ENCODE data around the gene KLHDC3.
"Not testable (repeated sequence)": the region's sequence is repeated elsewhere in the genome, so short reads cannot be mapped to it uniquely, and the experiment has no call there.

The KLHDC3 gene

DNA sequence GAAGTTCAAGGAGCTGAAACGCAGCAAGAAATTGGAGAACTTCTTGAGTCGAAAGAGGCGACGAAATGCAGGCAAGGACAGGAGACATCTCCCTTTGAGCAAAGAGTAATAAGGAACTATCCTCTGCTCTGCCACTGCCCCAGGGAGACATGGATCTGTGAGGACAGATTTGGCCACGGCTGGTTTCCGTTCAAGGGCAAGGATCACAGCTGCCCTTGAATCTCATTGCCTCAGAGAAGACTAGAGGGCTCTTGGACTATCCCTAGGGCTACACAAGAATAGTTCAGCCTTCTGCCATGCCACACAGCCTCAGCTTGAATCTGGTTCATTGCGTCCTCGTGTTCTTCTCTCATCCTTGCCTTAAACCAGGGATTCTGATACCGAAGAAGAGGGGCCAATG is 15.1 kb downstream of the KLHDC3 start:
- no peak for DNase-seq (ENCODE audit: low spot score)

DNA sequence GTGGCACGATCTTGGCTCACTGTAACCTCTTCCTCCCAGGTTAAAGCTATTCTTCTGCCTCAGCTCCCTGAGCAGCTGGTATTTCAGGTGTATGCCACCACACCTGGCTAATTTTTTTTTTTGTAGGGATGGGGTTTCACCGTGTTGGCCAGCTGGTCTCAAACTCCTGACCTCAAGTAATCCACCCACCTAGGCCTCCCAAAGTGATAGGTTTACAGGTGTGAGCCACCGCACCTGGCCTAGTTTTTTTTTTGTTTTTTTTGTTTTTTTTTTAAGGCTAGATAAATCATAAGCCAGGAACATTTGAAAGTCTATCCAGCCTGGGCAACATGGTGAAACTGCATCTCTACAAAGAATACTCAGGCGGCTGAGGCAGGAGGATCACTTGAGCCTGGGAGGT is 18.3 kb downstream of the KLHDC3 start:
- DNase-seq (ENCODE audit: low spot score): no peak

DNA sequence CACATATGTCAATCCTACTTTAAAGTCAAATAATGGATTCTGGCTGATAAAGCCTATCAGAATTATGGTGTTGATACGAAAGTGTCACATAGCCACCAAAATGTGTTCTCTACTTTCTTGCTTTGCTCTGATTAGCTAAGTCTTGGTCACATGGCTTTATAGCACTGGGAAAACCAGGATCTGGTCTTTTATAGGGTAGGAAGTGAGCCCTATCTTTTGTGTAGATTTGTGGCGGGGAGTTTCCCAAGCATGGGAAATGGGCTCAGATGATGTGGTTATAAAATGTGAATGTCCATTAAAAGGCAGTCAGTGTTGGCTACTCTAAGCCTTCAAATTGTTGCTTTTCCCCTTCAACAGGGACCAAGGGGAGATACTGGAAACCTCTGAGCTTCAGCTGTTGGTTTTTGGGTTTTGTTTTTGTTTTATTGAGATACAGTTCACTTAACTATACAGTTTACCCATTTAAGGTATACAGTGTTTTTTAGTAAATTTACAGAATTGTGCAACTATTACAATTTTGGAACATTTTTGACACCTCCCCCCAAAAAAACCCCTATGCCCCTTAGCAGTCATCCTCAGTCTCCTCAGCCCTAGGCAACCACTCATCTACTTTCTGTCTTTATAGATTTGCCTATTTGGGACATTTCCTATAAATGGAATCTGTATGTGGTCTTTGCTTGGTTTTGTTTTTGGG is 19.6 kb downstream of the KLHDC3 start:
- DNase-seq (ENCODE audit: low spot score): no peak

DNA sequence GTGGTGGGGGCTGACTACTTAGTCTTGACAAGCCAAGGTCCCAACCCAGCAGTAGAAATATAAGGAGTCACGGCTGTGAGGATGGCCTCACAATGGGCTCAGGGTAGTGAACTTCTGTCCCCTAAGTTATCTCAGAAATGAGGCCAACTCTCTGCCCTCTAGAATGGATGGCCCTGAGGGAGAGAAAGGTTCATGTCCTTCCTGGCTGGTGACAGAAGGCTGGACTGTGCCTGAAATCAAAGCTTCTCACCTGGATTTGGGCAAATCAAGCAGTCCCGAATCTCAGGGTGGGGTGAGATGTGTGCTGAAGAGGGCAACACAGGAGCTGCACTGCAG is 20.1 kb downstream of the KLHDC3 start:
- no peak for DNase-seq (ENCODE audit: low spot score)

DNA sequence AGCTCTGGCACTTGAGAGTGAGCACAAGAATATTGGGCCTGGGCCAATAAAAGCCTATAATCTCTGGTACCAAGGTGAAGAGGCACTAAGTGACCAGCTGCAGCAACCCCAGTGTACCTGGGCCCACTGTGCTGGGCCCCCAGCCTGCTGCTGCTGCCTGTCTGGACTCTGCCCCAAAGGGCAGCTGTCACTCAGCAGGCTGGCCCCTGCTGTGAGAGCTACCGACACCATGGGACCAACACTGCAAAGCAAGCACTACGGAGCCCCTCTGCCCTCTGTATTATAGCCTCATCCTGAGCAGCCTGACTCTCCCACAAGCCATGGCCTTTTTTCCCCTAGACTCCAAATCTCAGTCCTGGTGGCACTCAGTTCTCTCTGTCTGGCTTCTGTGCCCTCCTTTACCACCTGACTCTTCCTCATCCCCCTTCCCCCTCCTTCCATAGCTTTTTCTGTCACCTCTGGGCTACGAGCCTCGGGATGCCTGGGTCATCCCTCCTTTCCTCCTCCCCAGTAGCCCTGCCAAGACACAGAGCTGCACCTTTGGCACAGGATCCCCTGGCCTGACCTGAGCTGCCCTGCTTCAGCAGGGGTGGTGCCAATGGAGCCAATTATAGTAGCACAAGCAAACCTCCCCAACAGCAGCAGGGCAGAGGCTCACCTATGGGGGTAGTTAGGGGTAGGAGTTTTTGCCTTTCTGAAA is 21.6 kb downstream of the KLHDC3 start:
- DNase-seq (ENCODE audit: low spot score): no peak

DNA sequence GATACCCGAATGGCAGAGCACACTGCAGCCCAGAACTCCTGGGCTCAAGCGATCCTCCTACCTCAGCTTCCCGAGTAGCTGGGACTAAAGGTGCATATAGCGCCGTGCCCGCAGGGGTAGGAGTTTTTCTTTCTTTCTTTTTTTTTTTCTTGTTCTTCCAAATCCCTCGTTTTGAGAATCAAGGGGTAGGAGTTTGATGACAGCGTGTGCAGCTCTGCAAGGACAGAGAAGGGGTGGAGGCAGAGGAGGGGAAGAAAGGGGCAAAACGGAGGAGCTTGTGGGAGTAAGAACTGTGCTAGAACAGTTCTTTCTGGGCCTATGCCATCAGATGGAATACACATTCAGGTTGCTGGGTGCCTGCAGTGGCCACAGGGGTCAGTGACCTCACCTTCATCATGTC is 22.7 kb downstream of the KLHDC3 start:
- DNase-seq (ENCODE audit: low spot score): no peak

DNA sequence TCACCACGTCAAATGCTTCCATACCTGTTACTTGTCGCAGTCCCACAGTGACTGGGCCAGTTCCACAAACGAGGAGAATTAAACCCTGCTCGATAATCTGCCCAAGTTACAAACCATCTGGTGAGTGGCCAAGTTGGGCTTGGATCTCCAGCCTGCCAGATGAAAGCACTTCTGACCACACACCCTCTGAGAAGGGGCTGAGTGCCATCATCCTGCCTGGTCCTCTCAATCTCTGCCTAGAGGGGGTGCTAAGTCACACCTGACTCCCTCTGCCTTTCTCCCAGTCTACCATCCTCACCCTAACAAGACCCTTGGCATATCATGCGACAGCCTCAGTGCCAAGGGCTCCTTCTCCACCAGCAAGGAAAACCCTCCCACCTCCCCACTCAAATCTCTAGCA is 23.1 kb downstream of the KLHDC3 start:
- no peak for DNase-seq (ENCODE audit: low spot score)

DNA sequence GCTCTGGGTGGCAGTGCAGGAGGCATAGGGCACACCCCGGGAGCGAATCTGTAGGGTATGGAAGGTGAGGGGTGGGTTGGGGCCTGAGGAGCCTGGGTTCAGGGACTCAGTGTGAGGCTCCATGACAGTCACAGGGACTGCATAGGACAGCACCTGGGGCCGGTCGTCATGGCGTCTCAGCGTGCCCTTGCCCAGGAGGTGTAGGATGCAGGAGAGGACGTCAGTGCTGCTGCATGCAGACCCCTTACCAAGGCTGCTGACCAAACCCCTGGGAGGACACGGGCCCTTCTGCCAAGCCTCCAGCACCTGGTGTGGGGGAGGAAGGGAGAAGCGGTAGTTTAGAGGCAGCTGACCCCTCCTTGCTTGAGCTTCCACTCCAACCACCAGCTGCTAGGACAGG is 23.7 kb downstream of the KLHDC3 start:
- no peak for DNase-seq (ENCODE audit: low spot score)

DNA sequence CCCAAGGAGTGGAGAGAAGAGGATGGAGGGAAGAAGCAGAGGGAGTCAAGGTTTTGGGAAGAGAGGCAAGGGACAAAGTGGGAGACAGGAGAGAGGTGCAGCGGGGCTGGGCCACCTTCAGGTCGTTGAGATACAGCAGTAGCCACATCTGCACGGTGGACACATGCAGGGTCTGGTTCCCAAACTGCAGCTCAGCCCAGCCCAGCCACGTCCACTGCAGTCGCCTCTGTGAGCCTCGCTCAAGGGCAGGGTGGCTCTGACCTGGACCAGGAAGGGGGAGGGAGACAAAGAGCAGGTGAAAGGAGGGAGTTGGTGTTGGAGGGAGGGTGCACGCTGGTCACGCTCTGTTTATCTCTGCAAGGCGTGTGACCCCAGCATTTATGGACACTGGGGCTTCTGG is 24.7 kb downstream of the KLHDC3 start:
- no peak for DNase-seq (ENCODE audit: low spot score)

DNA sequence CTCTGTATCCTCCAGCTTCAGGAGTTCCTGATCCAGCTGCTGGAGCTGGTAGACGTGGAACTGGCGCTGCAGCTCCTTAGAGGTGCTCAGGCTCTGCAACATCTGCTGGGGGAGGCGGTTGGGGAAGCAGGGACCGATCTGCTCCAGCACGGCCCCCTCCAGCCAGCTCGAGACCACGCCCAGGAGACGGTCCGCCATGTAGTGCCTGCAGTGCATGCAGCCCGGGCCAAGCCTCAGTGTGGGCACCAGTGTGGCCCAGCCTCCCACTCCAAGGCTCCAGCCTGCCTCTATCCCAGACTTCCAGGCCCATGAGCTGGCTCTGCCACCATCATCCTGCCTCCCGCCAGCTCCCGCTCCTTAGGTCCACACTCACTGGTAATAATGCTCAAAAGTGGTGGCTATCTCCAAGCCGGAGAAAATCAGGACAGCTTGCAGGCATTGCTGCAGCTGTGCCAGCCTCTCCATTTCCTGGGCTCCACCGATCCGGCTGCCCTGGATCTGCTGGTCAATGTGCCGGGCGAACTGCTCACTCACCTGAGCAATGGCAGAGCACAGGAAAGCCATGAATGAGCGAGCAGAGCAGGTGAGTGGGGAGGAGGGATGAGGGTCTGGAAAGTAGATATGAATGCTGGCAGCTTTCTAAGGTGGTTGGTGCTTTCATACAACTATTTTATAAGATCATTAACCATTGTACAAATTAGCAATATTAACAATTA is 26.7 kb downstream of the KLHDC3 start:
- no peak for DNase-seq (ENCODE audit: low spot score)

DNA sequence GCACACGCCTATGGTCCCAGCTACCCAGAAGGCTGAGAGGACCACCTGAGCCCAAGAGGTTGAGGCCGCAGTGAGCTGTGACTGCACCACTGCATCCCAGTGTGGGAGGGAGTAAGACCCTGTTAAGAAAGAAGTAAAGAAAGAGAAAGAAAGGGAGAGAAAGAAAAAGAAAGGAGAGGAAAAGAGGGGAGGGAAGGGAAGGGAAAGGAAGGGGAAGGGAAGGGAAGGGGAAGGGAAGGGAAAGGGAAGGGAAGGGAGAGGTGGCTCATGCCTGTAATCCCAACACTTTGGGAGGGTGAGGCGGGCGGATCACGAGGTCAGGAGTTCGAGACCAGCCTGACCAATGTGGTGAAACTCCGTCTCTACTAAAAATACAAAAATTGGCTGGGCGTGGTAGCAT is 27.4 kb downstream of the KLHDC3 start:
- DNase-seq (ENCODE audit: low spot score): not testable (repeated sequence)

DNA sequence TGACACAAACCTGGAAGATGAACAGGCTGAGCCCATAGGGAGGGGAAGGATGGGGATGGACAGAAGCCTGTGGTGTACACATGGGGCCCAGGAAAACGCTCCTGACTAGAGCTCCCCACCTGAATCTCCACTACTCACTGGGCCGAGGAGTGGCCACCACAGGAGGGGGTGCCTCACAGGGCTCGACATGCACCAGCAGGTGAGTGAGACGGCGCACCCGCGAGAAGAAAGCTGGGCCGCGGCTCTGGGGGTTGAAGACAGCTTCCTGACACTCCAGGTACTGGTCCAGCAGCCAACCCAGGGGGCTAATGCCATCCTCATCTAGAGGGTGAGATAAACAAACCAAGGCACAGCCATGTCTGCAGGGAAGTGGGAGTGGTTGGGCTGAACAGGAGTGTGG is 29.3 kb downstream of the KLHDC3 start:
- no peak for DNase-seq (ENCODE audit: low spot score)

DNA sequence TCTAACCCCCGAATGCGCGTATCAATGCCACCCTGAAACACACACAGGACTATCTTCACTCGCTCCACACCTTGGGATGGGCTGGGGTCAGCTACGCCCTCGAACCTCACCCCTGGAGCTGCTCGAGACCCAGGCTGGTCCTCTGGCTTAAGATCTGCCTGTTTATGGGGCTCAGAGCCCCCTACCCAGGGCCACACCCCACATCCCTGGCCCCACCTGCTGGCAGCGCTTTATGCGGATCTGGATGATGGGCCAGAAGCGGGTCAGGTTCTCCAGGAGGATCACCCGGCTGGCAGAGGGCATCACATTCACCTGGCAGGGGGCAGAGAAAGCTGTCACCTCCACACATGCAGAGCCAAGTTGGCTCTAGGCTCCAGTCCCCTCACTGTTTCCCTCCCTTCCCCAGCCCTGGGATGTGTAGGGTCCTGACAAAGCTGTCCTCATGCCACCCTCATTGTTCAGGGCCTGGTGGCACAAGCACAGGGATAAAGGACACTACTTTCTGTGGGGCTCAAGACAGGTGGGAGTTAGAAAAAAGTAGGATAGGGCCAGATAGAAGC is 31.4 kb downstream of the KLHDC3 start:
- DNase-seq (ENCODE audit: low spot score): no peak

DNA sequence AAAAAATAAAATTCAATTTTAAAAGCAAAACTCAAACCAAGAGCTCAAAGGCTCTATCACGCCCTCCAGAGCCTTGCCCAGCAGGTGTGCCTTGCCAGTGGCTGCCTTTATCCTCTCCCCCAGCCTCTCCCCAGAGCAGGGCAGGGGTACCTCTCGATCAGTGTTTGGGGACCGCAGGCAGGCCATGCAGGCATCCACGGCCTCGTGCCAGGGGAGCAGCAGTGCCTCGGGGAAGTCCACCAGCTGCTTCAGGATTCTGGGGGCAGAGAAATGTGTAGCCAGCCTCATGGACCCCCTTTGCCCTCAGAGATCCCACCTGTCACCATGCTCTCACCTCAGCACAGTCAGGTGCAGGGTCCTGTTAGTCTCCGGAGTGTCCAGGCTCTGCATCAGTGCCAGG is 33.9 kb downstream of the KLHDC3 start:
- DNase-seq (ENCODE audit: low spot score): no peak

DNA sequence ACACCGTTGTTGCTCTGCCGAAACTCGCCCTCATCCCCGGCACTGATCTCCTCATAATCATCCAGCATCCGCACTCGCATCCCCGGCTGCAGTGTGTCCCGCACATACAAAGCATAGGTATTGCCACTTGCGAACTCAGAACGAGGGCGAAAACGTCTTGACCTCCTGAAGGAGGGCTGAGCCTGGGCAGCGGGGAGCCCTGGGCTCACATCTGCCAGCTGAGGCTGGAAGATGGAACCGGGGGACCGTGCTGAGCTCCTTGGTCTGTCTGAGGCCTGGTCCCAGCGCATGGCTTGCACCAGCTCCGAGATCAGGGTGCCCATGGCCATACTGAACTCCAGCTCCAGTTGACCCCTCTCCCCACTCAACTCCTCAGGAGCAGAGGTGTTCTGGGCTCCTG is 36.9 kb downstream of the KLHDC3 start:
- DNase-seq (ENCODE audit: low spot score): no peak

DNA sequence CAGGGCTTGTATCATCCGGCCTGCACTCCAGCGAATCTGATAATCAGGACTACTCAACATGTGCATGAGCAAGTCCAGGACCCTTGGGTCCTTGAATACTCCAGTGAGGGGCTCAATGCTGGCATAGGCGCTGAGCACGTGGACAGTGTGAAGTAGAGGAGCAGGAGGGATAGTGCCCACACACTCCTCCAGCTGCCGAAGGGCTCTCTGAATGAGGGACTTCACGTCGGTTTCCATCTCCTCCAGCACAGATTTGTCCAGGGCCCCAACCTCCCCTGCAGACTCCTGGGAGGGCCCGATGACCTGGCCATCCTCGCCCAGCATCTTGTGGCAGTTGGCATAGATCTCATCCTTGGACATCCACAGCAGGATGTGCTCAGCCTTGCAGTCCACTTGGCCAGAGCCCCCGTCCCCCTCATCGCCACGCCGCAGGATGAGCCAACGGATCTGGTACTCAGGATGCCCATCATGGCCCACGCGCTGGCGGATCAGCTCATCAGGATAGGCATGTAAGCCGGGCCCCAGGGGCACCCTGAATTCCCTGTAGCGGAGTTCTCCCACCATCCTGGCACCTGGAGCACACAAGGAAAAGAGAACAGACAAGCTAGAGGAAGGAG is 38.3 kb downstream of the KLHDC3 start:
- no peak for DNase-seq (ENCODE audit: low spot score)

DNA sequence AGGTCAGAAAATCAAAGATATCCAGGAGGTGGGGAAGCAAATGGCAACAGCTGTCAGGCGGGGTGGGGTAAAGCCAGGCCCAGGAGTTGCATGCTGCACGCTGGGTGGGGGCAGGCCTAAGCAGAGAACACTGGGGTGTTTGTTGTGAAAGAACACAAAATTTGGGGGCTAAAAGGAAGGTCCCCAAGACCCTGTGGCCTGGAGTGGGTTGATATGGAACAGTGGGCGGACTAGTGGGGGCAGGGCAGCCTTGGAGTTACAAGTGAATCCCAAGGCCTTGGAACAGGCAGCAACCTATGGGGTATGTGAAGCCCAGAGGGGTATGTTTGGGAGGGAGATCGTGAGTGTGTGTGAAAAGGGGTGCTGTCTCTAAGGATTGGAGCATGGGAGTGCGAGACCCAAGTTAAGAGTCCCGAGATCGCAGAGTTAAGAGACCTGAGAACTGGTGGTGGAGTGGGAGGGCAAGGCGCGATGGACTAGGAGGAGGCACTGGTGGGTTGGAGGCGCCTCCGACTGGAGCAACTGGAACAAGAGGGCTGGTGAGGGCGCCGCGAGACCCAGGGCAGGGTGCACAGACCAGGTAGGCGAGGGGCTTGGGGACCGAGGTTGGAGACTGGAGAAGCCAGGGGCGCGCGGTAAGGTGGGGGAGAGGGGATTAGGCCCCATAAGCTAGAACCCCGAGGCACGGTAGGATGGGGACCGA is 38.9 kb downstream of the KLHDC3 start:
- peak; percentile 16 for DNase-seq (ENCODE audit: low spot score)

DNA sequence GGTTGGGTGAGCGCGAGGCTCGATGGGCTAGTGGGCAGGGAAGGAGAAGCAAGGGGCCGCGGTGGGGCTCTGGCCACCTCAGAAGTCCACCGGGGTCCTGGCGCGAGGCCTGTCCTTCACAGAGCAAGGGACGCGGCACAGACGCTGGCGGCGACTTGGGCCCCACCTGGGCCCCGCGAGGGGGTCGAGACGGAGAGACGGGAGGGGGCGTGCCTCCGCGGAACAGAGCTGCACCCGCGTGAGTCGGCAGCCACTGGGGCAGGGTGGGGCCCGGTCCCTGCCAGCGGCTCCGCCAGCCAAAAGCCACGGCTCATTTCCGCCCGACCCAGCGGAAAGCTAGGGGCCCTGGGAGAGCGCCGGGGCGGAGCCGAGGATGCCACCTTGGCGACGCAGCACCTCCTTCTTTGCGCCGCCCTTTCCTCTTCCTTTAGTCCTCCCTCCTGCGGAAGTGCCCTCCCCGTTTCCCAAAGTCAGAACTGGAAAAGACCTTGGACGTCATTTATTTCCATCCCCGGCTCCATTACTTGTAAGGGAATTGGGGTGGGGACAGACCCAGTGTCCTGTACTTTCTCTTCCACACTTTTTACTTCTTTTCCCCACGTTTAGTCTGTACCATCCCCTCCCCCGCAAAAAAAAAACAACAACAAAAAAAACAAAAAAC is 39.6 kb downstream of the KLHDC3 start, which contains the start of gene CUL7:
Gene CUL7, minus strand, starts transcription at position 307 of the 661 bp plus-strand sequence. CDS start 1,063 bp downstream, outside the sequence.
- DNase-seq (ENCODE audit: low spot score): peak; percentile 96

DNA sequence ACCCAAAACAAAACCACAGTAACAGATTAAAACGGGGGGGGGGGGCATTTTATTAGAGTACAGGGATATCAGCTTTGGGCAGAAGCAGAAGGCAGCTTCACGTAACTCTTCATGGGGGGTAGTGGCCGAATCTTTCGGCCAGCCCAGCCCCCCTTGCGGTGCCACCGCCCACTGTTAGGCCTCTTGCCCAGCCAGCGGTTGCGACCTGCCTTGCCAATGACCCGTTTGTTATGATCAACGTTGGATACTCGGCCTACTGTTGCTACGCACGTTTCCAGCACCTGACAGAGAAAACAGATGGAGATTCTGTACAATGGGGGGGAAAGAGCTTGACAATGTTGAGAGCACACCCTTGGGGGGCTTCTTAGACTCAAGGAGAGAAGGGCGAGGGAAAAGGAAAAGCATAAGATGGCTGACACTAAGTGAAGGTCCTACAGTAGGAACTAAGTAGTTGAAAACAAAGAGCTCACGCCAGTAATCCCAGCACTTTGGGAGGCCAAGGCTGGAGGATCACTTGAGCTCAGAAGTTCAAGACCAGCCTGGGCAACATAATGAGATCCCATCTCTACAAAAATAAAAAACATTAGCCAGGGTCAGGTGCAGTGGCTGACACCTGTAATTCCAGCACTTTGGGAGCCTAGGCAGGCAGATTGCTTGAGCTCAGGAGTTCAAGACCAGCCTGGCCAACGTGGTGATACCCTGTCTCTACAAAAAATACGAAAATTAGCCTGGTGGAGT is 40.3 kb downstream of the KLHDC3 start:
- DNase-seq (ENCODE audit: low spot score): no peak

DNA sequence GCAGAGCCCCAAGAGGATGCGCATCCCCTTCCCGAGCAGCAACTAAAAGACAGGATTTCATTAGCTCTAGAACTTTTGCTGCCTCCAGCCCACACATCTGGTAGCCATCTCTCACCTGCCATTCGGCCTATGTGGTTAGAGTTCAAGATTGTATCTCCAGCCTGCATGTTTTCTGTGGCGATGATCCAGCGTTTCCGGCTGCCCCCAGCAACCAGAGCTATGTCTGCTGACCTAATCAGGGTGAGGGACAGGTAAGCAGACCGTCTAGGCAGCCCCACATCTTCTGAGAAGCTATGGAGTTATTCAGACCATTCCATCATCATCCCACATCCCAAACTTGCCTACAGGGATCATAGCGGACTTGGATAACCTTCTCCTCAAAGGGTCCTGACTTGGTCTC is 41.9 kb downstream of the KLHDC3 start:
- no peak for DNase-seq (ENCODE audit: low spot score)

DNA sequence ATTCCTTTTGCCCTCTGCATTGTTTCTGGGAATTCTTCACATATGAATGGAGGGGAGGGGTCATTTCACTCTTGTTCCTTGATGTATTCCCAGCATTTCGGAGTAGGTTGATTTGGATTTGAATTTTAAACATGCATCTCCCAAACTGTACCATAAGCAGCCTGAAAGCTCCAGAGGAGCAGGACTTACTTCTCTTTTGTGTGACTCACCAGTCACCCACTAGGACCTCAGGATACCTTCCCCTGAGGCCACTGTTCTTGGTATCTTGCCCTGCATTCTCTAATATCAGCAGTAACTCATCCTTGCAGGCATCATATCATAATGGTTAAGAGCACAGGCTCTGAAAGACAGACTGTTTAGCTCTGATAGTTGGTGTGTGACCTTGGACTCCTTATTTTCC is 44.5 kb downstream of the KLHDC3 start:
- DNase-seq (ENCODE audit: low spot score): no peak
